ENCODE data around the gene TRPM1. TPM values are rescaled to one million over a fixed set of nuclear protein-coding genes. Genes with fewer than 3 reads are reported as not detected.

The TRPM1 gene
- total and polyA plus RNA-seq, 7 experiments from 2014 or later, result not detected

DNA sequence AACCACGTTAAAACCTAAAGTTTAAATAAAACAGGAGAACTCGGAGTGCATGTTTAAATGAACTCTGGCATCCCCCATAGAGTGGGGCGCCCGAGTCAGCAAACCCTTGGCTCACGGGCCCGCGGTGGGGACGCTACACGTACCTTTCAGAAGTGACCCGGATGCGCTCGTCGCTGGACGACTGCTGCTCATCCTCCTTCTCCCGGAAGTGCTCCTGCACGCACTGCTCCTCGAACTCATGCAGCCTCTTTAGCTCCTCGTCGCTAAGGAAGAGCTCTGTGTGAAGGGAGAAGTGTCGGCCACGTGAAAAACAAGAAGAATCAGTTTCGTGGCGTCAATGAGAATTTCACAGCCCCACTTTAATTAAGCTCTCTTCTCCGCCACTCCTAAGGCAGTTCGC, 75.5 kb downstream of the TRPM1 start:
- CTCF ChIA-PET, result no interaction called here

DNA sequence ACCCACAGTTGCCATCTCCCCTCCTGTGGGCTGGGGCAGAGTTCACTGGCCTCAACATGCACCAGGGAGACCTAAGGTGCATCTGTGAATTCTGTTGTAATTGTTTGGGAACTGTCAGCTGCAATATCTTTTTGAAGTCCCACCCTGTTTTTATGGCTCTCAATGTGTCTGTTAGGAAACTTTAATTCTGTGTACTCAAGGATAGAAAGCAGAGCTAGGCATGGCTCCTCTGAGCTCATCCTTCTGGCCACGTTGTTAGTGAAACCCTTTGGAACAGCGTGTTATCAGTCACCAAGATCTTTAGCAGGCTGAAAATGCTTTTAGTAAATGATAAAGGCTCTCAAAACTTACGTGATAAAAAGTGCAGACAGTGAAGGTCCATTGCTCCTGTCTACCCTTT, 76.5 kb downstream of the TRPM1 start:
- Histone ChIP-seq H3K4me1 (ENCODE audit: control insufficient read depth in 2 of 2, insufficient read depth in 2 of 2, low read length in 2 of 2) (no peaks in the 10 kb centered on the region), H3K9me3 (ENCODE audit: control insufficient read depth in 2 of 3, low read length in 3 of 3) (no peaks in the 10 kb centered on the region), H3K27me3 (ENCODE audit: control insufficient read depth in 2 of 2, insufficient read depth in 2 of 2, low read length in 2 of 2) (no peaks in the 10 kb centered on the region), H3K27ac (ENCODE audit: low read depth, low read length) (no peak overlapping the region), H3K36me3 (ENCODE audit: control insufficient read depth in 2 of 3, insufficient read depth in 3 of 3, low read length in 3 of 3) (no peaks in the 10 kb centered on the region), H3K4me3 (ENCODE audit: low read length) (no peak overlapping the region)
- Mint-ChIP-seq H3K4me1 (peaks cover 0 to 4% (median 0%) of the 10 kb centered on the region in 7 donors), H3K27ac (no peak overlapping the region), H3K4me3 (no peak overlapping the region), H3K9me3 (peaks cover 0 to 2% (median 0%) of the 10 kb centered on the region in 11 donors), H3K36me3 (no peaks in the 10 kb centered on the region), H3K27me3 (peaks cover 0 to 45% (median 9%) of the 10 kb centered on the region in 5 donors)
- DNase-seq (no peak), ATAC-seq (no peak)
- ChIA-PET CTCF (no interaction called here), POLR2A (no interaction called here)
- intact Hi-C loops (cut with micrococcal nuclease), result no loop called here

More for the DNA sequence above, 75.5 kb downstream of the TRPM1 start:
- Histone ChIP-seq H3K4me1 (ENCODE audit: control insufficient read depth in 2 of 2, insufficient read depth in 2 of 2, low read length in 2 of 2) (no peaks in the 10 kb centered on the region), H3K36me3 (ENCODE audit: control insufficient read depth in 2 of 3, insufficient read depth in 3 of 3, low read length in 3 of 3) (no peaks in the 10 kb centered on the region), H3K4me3 (ENCODE audit: low read length) (no peak overlapping the region), H3K27ac (ENCODE audit: low read depth, low read length) (no peak overlapping the region), H3K27me3 (ENCODE audit: control insufficient read depth in 2 of 2, insufficient read depth in 2 of 2, low read length in 2 of 2) (no peaks in the 10 kb centered on the region), H3K9me3 (ENCODE audit: control insufficient read depth in 2 of 3, low read length in 3 of 3) (no peaks in the 10 kb centered on the region)
- H3K4me1 Mint-ChIP-seq, result peaks cover 0 to 4% (median 0%) of the 10 kb centered on the region in 7 donors
- intact Hi-C loops (cut with micrococcal nuclease), result no loop called here
- ATAC-seq (no peak), DNase-seq (no peak)
- POLR2A ChIA-PET, result no interaction called here
- H3K27me3 Mint-ChIP-seq, result peaks cover 0 to 44% (median 9%) of the 10 kb centered on the region in 5 donors
- no peaks in the 10 kb centered on the region for H3K36me3 Mint-ChIP-seq
- no peak overlapping the region for H3K4me3 Mint-ChIP-seq
- H3K9me3 Mint-ChIP-seq, result peaks cover 0 to 1% (median 0%) of the 10 kb centered on the region in 11 donors
- H3K27ac Mint-ChIP-seq, result no peak overlapping the region

DNA sequence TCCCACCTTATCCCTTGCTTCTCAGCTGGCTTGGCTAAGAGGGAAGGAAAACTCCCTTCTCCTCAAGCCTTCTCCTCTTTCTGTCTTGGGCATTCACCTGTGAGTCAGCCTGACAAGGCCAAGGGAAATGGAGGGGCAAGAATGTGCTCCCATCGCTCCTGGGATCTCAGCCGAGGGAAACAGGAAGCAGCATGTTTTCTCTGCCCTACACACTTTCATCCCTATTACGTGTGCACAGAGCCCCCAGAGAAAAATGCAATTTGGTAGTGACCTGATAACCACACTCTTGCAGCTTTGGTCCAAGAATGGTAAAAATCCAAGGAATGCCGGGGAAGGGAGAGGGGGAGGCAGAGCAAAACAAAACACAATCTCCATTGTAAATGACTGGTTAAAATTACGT, 77.2 kb downstream of the TRPM1 start:
- Histone ChIP-seq H3K27me3 (ENCODE audit: control insufficient read depth in 2 of 2, insufficient read depth in 2 of 2, low read length in 2 of 2) (no peaks in the 10 kb centered on the region), H3K27ac (ENCODE audit: low read depth, low read length) (no peak overlapping the region), H3K36me3 (ENCODE audit: control insufficient read depth in 2 of 3, insufficient read depth in 3 of 3, low read length in 3 of 3) (no peaks in the 10 kb centered on the region), H3K4me3 (ENCODE audit: low read length) (no peak overlapping the region), H3K9me3 (ENCODE audit: control insufficient read depth in 2 of 3, low read length in 3 of 3) (no peaks in the 10 kb centered on the region), H3K4me1 (ENCODE audit: control insufficient read depth in 2 of 2, insufficient read depth in 2 of 2, low read length in 2 of 2) (no peaks in the 10 kb centered on the region)
- H3K27ac Mint-ChIP-seq, result no peak overlapping the region
- ChIA-PET POLR2A (no interaction called here), CTCF (no interaction called here)
- no peak overlapping the region for H3K4me3 Mint-ChIP-seq
- H3K9me3 Mint-ChIP-seq, result peaks cover 0 to 2% (median 0%) of the 10 kb centered on the region in 11 donors
- peaks cover 0 to 4% (median 0%) of the 10 kb centered on the region in 7 donors for H3K4me1 Mint-ChIP-seq
- intact Hi-C loops (cut with micrococcal nuclease), result no loop called here
- no peaks in the 10 kb centered on the region for H3K36me3 Mint-ChIP-seq
- no peak for ATAC-seq
- no peak for DNase-seq
- peaks cover 0 to 43% (median 9%) of the 10 kb centered on the region in 5 donors for H3K27me3 Mint-ChIP-seq

DNA sequence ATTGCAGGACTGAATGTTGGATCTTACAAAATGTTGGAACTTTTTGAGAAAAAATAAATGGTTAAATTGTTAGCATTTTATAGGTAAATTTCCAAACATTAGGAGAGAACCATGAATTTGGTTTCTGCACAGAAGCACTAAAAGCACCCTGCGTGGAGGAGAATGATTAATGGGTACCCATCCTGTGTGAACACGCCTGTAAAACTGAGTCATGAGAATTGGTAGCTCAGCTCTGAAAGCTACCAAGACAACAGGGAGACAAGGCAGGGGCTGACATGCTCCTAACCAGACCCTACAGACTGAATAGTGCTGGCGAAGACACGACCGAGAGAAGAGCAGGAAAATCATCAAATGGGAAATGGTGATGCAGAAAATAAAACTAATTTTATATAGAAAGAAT, 77.7 kb downstream of the TRPM1 start:
- H3K36me3 ChIP-seq (ENCODE audit: control insufficient read depth in 2 of 3, insufficient read depth in 3 of 3, low read length in 3 of 3), result no peaks in the 10 kb centered on the region
- POLR2A ChIA-PET, result no interaction called here
- H3K27me3 Mint-ChIP-seq, result peaks cover 0 to 38% (median 9%) of the 10 kb centered on the region in 5 donors
- H3K4me1 ChIP-seq (ENCODE audit: control insufficient read depth in 2 of 2, insufficient read depth in 2 of 2, low read length in 2 of 2), result no peaks in the 10 kb centered on the region
- ATAC-seq (no peak), DNase-seq (no peak)
- no peaks in the 10 kb centered on the region for H3K27me3 ChIP-seq (ENCODE audit: control insufficient read depth in 2 of 2, insufficient read depth in 2 of 2, low read length in 2 of 2)
- no peak overlapping the region for H3K4me3 ChIP-seq (ENCODE audit: low read length)
- H3K9me3 ChIP-seq (ENCODE audit: control insufficient read depth in 2 of 3, low read length in 3 of 3), result no peaks in the 10 kb centered on the region
- no peaks in the 10 kb centered on the region for H3K36me3 Mint-ChIP-seq
- CTCF ChIA-PET, result no interaction called here
- intact Hi-C loops (cut with micrococcal nuclease), result no loop called here
- H3K27ac Mint-ChIP-seq, result no peak overlapping the region
- no peak overlapping the region for H3K27ac ChIP-seq (ENCODE audit: low read depth, low read length)
- H3K9me3 Mint-ChIP-seq, result peaks cover 0 to 2% (median 0%) of the 10 kb centered on the region in 11 donors
- no peak overlapping the region for H3K4me3 Mint-ChIP-seq
- peaks cover 0 to 4% (median 0%) of the 10 kb centered on the region in 7 donors for H3K4me1 Mint-ChIP-seq

DNA sequence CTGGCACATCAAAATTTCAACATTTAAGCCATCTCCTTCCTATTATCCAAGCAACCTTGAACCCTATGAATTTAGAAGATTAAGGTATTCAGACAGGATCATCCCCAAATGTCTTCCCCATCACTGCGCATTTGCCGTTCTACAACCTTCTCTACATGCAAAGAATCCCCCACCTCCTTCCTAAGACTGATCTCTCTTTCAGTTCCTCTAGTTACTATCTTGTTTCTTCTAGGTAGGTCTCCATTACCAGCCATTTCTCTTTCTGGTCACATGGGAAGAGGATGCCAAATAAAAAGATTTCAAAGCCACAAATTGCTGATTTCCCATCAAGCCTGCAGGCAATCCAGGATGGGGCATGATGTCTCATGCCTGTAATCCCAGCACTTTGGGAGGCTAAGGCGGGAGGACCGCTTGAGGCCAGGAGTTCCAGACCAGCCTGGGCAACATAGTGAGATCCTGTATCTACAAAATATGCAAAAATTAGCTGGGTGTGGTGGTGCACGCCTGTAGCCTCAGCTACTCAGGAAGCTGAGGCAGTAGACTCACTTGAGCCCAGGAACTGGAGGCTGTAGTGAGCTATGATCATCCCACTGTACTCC, 80.4 kb downstream of the TRPM1 start:
- DNase-seq, result no peak
- H3K27ac ChIP-seq (ENCODE audit: low read depth, low read length), result no peak overlapping the region

DNA sequence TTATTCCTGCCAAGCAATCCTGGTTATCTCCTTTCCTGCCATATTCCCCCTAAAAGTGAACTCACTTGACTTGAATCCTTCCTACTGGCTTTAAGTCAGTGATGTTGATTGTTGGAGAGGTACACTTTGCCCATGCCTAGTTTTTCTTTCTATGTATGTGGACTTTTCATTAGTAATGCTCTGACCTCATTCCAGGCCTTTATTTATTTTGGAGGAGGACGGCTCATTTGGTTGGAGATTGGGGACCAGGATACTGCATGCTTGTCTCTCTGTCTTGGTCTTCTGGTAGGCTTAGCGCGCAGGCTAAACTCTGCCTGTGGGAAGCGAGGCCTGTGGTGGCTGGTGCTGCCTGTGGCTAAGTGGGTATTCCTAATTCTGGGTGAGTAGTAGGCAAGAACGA, 81.0 kb downstream of the TRPM1 start:
- ChIA-PET CTCF (no interaction called here), POLR2A (no interaction called here)
- Mint-ChIP-seq H3K36me3 (no peaks in the 10 kb centered on the region), H3K4me1 (peaks cover 0 to 4% (median 3%) of the 10 kb centered on the region in 7 donors), H3K4me3 (no peak overlapping the region), H3K9me3 (peaks cover 0 to 2% (median 0%) of the 10 kb centered on the region in 11 donors), H3K27ac (no peak overlapping the region), H3K27me3 (peaks cover 0 to 20% (median 0%) of the 10 kb centered on the region in 5 donors)
- H3K4me3 ChIP-seq (ENCODE audit: low read length), result no peak overlapping the region
- intact Hi-C loops (cut with micrococcal nuclease), result no loop called here
- ATAC-seq (no peak), DNase-seq (no peak)
- H3K27me3 ChIP-seq (ENCODE audit: control insufficient read depth in 2 of 2, insufficient read depth in 2 of 2, low read length in 2 of 2), result no peaks in the 10 kb centered on the region
- no peaks in the 10 kb centered on the region for H3K36me3 ChIP-seq (ENCODE audit: control insufficient read depth in 2 of 3, insufficient read depth in 3 of 3, low read length in 3 of 3)
- H3K9me3 ChIP-seq (ENCODE audit: control insufficient read depth in 2 of 3, low read length in 3 of 3), result no peaks in the 10 kb centered on the region
- H3K4me1 ChIP-seq (ENCODE audit: control insufficient read depth in 2 of 2, insufficient read depth in 2 of 2, low read length in 2 of 2), result no peaks in the 10 kb centered on the region
- no peak overlapping the region for H3K27ac ChIP-seq (ENCODE audit: low read depth, low read length)

More for the DNA sequence above, 80.4 kb downstream of the TRPM1 start:
- Mint-ChIP-seq H3K4me3 (no peak overlapping the region), H3K4me1 (peaks cover 0 to 4% (median 0%) of the 10 kb centered on the region in 7 donors), H3K27ac (no peak overlapping the region), H3K9me3 (peaks cover 0 to 2% (median 0%) of the 10 kb centered on the region in 11 donors), H3K27me3 (peaks cover 0 to 19% (median 4%) of the 10 kb centered on the region in 5 donors), H3K36me3 (no peaks in the 10 kb centered on the region)
- POLR2A ChIA-PET, result no interaction called here
- Histone ChIP-seq H3K36me3 (ENCODE audit: control insufficient read depth in 2 of 3, insufficient read depth in 3 of 3, low read length in 3 of 3) (no peaks in the 10 kb centered on the region), H3K27me3 (ENCODE audit: control insufficient read depth in 2 of 2, insufficient read depth in 2 of 2, low read length in 2 of 2) (no peaks in the 10 kb centered on the region), H3K9me3 (ENCODE audit: control insufficient read depth in 2 of 3, low read length in 3 of 3) (no peaks in the 10 kb centered on the region), H3K4me3 (ENCODE audit: low read length) (no peak overlapping the region), H3K4me1 (ENCODE audit: control insufficient read depth in 2 of 2, insufficient read depth in 2 of 2, low read length in 2 of 2) (no peaks in the 10 kb centered on the region)
- intact Hi-C loops (cut with micrococcal nuclease), result no loop called here
- CTCF ChIA-PET, result interaction anchor here (0.6 kb wide), 1 partner anchor 161 kb away, joined by 3 read pairs; no protein-coding TSS in a partner anchor
- ATAC-seq, result no peak

DNA sequence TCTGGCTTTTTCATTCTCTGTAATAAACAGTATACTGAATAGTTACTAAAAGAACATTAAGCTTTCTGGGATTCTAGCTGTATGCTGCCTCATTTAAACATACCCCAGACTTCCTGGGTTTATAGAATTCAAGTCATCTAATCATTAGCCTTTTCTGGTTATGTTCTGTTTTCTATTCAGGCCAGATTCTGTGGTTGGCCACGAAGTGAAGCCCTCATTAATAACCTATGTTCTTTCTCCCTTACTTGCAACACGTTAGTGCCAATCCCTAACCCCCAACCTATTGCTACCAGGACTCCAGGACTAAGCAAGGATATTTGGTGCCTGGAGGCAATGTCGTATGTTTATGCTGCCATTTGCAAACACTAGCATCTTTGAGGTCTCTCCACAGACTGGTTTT, 81.5 kb downstream of the TRPM1 start:
- ChIA-PET CTCF (no interaction called here), POLR2A (no interaction called here)
- Histone ChIP-seq H3K27me3 (ENCODE audit: control insufficient read depth in 2 of 2, insufficient read depth in 2 of 2, low read length in 2 of 2) (no peaks in the 10 kb centered on the region), H3K36me3 (ENCODE audit: control insufficient read depth in 2 of 3, insufficient read depth in 3 of 3, low read length in 3 of 3) (no peaks in the 10 kb centered on the region), H3K4me3 (ENCODE audit: low read length) (no peak overlapping the region), H3K27ac (ENCODE audit: low read depth, low read length) (no peak overlapping the region), H3K4me1 (ENCODE audit: control insufficient read depth in 2 of 2, insufficient read depth in 2 of 2, low read length in 2 of 2) (no peaks in the 10 kb centered on the region), H3K9me3 (ENCODE audit: control insufficient read depth in 2 of 3, low read length in 3 of 3) (no peaks in the 10 kb centered on the region)
- ATAC-seq (no peak), DNase-seq (no peak)
- intact Hi-C loops (cut with micrococcal nuclease), result no loop called here
- peaks cover 0 to 7% (median 6%) of the 10 kb centered on the region in 7 donors for H3K4me1 Mint-ChIP-seq
- no peaks in the 10 kb centered on the region for H3K36me3 Mint-ChIP-seq
- H3K27ac Mint-ChIP-seq, result no peak overlapping the region
- H3K9me3 Mint-ChIP-seq, result peaks cover 0 to 2% (median 0%) of the 10 kb centered on the region in 11 donors
- H3K27me3 Mint-ChIP-seq, result peaks cover 0 to 19% (median 0%) of the 10 kb centered on the region in 5 donors
- no peak overlapping the region for H3K4me3 Mint-ChIP-seq
